ENCODE results near the gene ATP2B2.

The ATP2B2 gene

GRCh38 chr3:10511809-10512494, 6.6 kb upstream of the ATP2B2 start:
- DNase-seq (ENCODE audit: low read depth in 2 of 2, low spot score in 1 of 2): no peak

DNA sequence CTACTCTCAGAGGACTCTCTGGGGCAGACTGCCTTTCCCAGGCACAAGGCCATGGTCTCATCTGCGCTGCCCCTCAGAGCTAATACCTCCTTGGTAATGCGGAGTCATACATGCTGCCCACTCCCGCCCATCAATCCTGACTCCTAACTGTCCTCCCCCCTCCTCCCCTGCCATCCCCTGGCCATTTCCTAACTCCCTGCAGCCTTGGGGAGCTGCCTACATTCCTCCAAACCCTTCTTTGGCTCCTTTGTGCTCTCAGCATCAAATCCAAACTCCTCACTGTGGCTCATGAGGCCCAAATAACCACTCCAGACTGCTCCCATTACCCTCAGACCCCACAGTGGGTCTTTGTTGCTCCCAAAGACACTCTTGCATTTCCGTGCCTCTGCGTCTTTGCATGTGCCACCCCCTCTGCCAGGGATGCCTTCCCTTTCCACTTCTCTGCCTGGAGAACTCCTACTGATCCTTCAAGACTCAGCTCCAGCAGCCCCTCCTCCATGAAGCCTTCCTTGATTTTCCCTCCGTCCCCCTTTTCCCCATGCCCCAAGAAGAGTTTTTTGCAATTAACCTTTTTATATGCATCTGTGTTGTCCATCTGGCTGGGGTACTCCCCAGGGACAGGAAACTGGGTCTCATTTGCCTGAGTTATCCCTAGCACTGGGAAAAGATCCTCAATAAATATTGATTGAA, 5.5 kb upstream of the ATP2B2 start:
- DNase-seq (ENCODE audit: low read depth in 2 of 2, low spot score in 1 of 2): no peak

DNA sequence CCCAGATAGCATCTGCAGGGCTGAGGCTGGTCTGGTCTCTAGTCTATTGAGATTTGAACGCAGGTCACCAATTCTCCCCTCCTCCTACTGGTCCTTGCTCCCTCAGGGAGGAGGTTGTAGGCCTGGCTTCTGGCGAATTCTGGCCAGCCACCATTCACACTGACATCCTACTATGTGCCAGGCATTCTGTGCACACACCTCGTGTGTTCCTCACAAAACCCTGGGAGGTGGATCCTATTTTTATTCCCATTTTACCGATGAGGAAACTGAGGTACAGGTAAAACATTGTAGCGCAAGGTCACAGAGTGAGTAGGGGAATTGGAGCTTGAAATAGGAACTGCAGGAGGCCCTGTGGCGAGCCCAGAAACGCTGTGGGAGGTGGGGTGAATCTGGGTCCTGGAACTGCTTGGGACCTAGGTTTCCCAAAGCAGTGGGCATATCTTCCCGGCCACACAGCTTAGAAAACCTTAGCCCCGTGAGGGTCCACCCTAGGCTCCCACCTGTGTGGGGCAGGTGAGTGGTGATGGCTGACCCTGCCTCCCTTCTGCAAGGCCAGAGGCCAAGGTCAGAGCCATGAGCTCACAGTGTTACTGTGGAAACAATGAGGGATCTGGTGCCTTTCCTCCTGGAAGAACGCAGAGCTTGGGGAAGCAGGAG, 4.8 kb upstream of the ATP2B2 start:
- DNase-seq (ENCODE audit: low read depth in 2 of 2, low spot score in 1 of 2): no peak

- DNase-seq (ENCODE audit: low read depth in 2 of 2, low spot score in 1 of 2): no peak
Observed at GRCh38 chr3:10509325-10509724, 3.9 kb upstream of the ATP2B2 start.

DNA sequence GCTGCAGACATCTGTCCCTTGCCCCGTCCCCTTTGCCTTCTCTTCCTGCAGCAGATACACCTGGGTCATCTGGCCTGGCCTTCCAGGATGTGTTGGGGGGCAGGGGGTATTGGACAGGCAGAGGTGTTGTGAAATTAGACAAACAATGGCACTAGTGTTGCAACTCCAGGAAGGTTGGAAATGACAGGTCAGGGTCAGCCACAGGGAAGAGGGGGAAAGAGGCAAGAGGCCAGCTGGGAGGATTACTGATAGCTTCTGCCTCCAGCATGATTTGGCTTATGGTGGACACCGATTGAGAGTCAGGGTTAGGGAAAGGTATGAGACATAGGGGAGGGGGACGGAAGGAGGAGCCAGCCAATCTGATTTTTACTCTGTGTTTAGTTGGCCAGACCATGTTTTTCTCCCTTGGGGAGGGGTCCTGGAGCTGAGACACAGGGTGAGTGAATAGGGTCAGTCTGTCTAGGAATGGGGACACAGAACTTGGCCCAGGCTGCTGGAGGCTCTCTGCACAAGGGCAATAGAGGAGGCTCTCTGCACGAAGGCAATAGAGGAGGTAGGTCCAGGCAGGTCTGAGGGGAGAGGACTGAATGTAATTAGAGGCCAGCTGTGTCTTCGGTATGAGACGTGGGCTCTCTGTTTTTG, 3.4 kb upstream of the ATP2B2 start:
- DNase-seq (ENCODE audit: low read depth in 2 of 2, low spot score in 1 of 2): no peak

DNA sequence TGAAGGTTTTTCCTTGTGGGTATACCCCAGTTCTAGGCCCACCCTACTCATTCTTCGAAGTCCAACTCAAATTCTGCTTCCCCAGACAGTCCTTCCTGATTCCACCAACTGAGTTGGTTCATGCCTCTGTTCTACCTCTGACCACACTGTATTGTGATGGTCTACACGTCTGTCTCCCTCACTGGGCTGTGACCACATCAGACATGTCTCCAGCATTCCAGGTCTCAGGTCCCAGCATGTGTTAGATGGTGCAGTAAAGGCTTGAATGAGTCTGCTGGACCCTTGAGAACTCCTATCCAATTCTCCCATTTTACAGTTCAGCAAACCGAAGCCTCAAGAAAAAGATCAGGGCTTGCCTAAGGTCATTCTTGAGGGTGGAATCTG, 2.8 kb upstream of the ATP2B2 start:
- DNase-seq (ENCODE audit: low read depth in 2 of 2, low spot score in 1 of 2): no peak

DNA sequence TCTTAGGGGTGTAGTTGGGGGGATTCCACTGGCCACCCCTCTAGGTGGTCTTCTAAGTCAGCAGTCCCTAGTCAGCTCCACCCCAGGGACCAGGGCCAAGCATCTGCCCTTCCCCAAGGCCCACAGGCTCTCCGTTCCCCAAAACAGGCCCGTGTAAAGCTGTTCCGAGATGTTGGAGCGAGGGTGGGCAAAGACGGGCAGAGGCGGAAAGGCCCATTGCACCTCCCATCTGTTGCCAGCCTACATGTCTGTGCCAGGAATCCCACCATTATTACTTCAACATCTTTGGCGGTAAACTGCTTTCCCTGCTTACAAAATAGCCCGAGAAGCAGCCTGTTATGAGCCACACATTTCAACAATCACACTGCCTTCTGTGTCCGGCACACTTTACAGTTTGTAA, 1.9 kb upstream of the ATP2B2 start:
- DNase-seq (ENCODE audit: low read depth in 2 of 2, low spot score in 1 of 2): no peak

GRCh38 chr3:10506696-10507095, 1.3 kb upstream of the ATP2B2 start:
- no peak for DNase-seq (ENCODE audit: low read depth in 2 of 2, low spot score in 1 of 2)

DNA sequence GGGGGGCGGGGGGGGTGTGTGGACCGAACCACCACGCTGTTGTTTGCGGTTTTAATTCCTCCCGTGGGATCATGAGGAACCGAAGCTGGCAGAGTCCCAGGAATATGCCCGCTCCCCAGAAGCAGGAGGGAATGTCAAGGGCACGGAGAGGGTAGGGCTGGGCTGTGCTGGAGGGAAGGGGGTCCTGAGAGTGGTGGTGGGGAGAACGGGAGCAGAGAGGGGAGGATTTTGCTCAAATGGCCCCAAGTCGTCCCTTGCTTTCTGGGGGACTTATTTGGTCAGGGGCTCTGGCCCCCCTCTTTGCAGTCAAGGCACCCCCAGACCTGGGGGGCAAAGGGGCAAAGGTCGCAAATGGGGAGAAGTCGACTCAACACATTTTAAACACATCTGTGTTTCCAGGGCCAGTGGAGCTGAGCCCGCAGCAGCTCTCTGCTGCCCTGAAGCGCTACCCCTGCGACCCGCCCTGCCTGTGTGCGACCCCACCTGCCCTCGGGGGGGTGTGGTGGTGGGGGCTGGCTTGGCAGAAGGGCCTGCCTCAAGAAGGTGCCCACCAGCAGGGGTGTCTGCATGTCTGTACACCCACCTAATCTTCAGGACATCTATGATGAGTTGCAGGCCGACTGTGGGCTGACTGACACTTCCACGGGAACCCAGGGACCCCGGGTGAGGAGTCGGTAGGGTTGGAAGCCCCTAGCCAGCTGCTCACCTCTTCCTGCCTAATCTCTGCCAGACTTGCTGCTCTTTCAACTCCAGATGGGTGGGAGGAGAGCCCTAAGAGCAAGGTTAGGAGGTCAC, 602 bp upstream of the ATP2B2 start:
- DNase-seq (ENCODE audit: low read depth in 2 of 2, low spot score in 1 of 2): no peak

DNA sequence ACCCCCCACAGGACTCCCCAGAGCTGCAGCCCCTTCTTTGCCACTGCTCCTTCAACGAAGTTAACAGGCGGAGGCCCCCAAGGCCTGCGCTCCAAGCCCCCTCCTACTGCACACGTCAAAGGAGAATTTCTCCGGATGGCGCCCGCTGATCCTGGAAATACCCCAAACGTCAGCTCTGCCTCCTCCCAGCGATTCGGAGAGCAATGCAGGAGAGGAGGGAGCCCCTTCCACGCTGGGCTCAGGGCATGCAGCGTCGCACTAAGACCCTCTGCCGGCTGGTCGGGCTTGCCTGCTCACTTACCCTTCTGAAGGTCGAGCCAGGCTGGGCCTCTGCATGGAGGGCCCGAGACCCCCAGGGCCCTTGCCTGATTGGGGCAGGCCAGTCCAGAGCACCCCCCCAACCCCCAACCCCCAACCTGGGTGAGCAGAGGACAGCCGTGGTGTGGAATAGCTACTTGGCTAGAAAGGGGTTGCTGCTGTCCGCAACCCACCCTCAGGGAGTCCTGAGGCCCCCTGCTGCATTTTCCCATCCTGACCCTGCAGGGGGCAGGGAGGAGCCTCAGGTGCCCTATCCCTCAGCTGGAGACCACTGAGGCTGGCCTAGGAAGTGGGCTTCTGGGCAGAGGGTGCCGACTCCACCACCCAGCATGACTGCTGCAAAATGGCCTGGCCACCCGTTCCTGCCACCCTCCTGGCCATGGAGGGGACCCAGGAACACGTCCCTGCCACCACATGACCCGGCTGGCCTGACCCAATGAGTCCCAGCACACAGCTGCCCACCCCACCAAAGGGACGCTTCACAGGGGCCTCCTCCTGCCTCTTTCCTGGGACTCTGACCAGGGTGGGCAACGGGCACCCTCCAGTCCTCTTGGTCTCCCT, 976 bp downstream of the ATP2B2 start:
- no peak for DNase-seq (ENCODE audit: low read depth in 2 of 2, low spot score in 1 of 2)

GRCh38 chr3:10503217-10503796, 2.1 kb downstream of the ATP2B2 start:
- DNase-seq (ENCODE audit: low read depth in 2 of 2, low spot score in 1 of 2): no peak

- DNase-seq (ENCODE audit: low read depth in 2 of 2, low spot score in 1 of 2): no peak
Observed at GRCh38 chr3:10502185-10502880, 3.1 kb downstream of the ATP2B2 start.

DNA sequence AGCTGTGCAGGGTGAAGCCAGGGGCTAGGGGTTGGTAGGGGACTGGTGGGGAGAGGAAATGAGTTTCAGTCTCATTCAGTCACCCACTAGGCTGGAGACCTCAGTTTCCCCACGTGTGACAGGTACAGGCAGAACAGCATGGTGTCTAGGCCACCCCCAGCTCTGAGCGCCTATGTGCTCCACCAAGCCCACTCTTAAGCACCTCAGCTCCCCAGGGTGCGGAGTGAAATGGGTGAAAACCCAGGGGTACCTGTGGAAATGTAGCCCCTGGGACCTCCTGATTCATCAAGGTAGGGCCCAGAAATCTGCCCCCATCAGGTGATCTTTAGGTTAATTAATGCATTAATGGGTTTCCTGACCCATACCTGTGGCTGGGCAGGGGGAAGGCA, 3.7 kb downstream of the ATP2B2 start:
- no peak for DNase-seq (ENCODE audit: low read depth in 2 of 2, low spot score in 1 of 2)

DNA sequence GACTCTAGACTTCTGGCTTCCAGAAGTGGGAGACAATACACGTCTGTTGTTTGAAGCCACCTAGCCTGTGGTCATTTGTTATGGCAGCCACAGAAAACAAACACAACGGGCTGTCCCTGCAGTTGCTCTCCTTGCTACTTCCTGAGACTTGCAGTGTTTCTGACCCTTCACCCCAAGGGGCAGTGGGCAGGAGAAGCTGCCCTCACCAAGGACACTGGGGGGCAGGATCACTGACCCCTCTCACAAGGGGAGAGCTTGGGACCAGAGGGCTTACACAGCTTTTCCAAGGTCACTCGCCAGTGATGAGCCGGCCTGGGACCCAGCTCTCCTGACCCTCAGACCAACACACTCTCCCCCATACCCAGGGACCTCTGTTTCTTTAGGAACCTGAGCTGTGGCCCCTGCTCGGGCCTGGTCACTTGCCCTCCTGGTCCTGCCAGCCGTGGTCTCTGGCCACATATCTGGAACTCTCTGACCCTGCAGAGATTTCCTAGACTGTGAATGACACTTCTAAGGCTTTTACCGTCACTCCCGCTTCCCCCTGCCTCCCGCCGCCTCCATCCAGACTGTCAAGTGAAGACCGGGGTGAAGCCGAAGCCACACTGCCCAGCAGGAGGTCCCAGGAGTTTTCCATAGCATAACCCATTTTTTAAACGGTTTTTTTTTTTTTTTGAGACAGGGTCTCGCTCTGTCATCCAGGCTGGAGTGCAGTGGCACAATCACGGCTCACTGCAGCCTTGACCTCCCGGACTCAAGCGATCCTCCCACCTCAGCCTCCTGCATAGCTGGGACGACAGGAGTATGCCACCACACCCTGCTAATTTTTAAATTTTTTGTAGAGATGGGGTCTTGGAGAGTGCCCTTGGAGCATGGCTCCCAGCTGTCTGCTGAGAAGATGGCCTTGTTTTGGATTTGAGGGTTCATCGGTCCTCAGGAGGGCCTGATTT, 4.4 kb downstream of the ATP2B2 start:
- no peak for DNase-seq (ENCODE audit: low read depth in 2 of 2, low spot score in 1 of 2)

GRCh38 chr3:10498271-10498670, 7.1 kb downstream of the ATP2B2 start:
- DNase-seq (ENCODE audit: low read depth in 2 of 2, low spot score in 1 of 2): no peak

- DNase-seq (ENCODE audit: low read depth in 2 of 2, low spot score in 1 of 2): no peak
Observed at GRCh38 chr3:10497439-10497838, 7.9 kb downstream of the ATP2B2 start.

- no peak for DNase-seq (ENCODE audit: low read depth in 2 of 2, low spot score in 1 of 2)
Observed at GRCh38 chr3:10496121-10496863, 9.1 kb downstream of the ATP2B2 start.
